K562 (cell line): ENCODE data around the gene CCR9. TPM values are rescaled to one million over a fixed set of nuclear protein-coding genes. Genes with fewer than 3 reads are reported as not detected.

Experiments used
- ATAC-seq: fragments of 200-7000 bp; cut with Tn5 transposase; 3 replicates; pipeline ENCODE4 v1.9.1; 2020; ENCODE audit warnings: moderate library complexity
- BruUV-seq: library from RNA; stranded (reverse); fragments of 400-500 nt; replicated peaks from 2 replicates; lab custom pipeline; 2021; lab: Mats Ljungman, UMichigan
- CTCF ChIA-PET: fragments of 300-600 bp; formaldehyde crosslinking; extraction: SDS; loops from one replicate; lab custom pipeline; 2021; ENCODE audit warnings: low intra/inter-chr PET ratio; lab: Yijun Ruan, JAX
- POLR2A ChIA-PET: fragments of 300-600, 350-650 bp; sonication (Branson Sonifier 250); formaldehyde crosslinking; extraction: SDS; loops from one replicate; lab custom pipeline; 2021; ENCODE audit warnings: antibody characterized with exemption, inconsistent platforms; lab: Yijun Ruan, JAX
- DNase-seq, 4 experiments: peaks; one replicate each; pipeline versions ENCODE4 v3.0.0 to v3.0.0-alpha.2; 2011 to 2018; ENCODE audit warnings: low spot score in 3 of 4, mixed read lengths in 3 of 4; ENCODE audit errors: extremely low read depth in 1 of 4
- FAIRE-seq: peaks from 2 replicates; lab custom pipeline; 2011; peaks lifted over from hg19 to GRCh38; lab: Jason Lieb, UNC
- H2AFZ ChIP-seq: 2 replicates; pipeline ENCODE4 v1.6.0; 2011; ENCODE audit warnings: low read depth, low read length, control low read depth, inconsistent platforms
- H3K27ac ChIP-seq: fragments of 200-600 bp; 3 replicates; pipeline ENCODE4 v1.8.0; 2011; ENCODE audit warnings: low read depth, mild to moderate bottlenecking, control low read depth, inconsistent platforms, low read length, moderate library complexity, mixed read lengths; ENCODE audit errors: extremely low read depth
- H3K27me3 ChIP-seq, 2 experiments: fragments of 300-600 bp in 1 of 2; 2 replicates in 1 of 2; 3 replicates in 1 of 2; pipeline versions ENCODE4 v1.6.0 to v1.8.0; 2011; ENCODE audit warnings: inconsistent platforms in 2 of 2, low read length in 2 of 2, mild to moderate bottlenecking in 1 of 2, mixed read lengths in 1 of 2, moderate library complexity in 1 of 2; ENCODE audit not compliant: control insufficient read depth in 2 of 2, insufficient read depth in 2 of 2
- H3K36me3 ChIP-seq: fragments of 300-600 bp; 3 replicates; pipeline ENCODE4 v1.8.0; 2011; ENCODE audit warnings: mild to moderate bottlenecking, low read length, inconsistent platforms; ENCODE audit not compliant: control insufficient read depth, insufficient read depth
- H3K4me1 ChIP-seq, 2 experiments: fragments of 200-600 bp in 1 of 2; replicated peaks in 1 of 2; 2 replicates in 1 of 2; 3 replicates in 1 of 2; pipeline versions ENCODE4 v1.5.1 to v1.8.0; 2011; ENCODE audit warnings: inconsistent platforms in 2 of 2, low read length in 2 of 2, mild to moderate bottlenecking in 1 of 2, mixed read lengths in 1 of 2, moderate library complexity in 1 of 2; ENCODE audit not compliant: control insufficient read depth in 2 of 2, insufficient read depth in 2 of 2
- H3K4me2 ChIP-seq: 2 replicates; pipeline ENCODE4 v1.6.1; 2011; ENCODE audit warnings: low read length, control low read depth, inconsistent platforms, mixed read lengths; ENCODE audit not compliant: insufficient read depth
- H3K4me3 ChIP-seq: fragments of 200-600 bp; sonication (generic), shearing (Covaris generic); 2 replicates; pipeline ENCODE4 v1.5.1; 2016; ENCODE audit warnings: control low read depth, inconsistent platforms
- H3K79me2 ChIP-seq: fragments of 200-600 bp; 3 replicates; pipeline ENCODE4 v1.8.0; 2011; ENCODE audit warnings: low read length, inconsistent platforms; ENCODE audit not compliant: control insufficient read depth, insufficient read depth
- H3K9ac ChIP-seq, 2 experiments: 2 replicates each; pipeline versions ENCODE4 v1.6.0 to v1.6.1; 2011; ENCODE audit warnings: low read depth in 2 of 2, low read length in 2 of 2, control low read depth in 1 of 2, inconsistent platforms in 1 of 2, mild to moderate bottlenecking in 1 of 2, mixed read lengths in 1 of 2; ENCODE audit not compliant: insufficient read depth in 1 of 2
- H3K9me1 ChIP-seq: one replicate; pipeline ENCODE4 v1.6.0; 2011; ENCODE audit warnings: inconsistent platforms, mild to moderate bottlenecking, low read length, moderate library complexity; ENCODE audit not compliant: control insufficient read depth, insufficient read depth
- H3K9me3 ChIP-seq: replicated peaks from 2 replicates; pipeline ENCODE4 v1.5.1; 2011; ENCODE audit warnings: low read depth, low read length, inconsistent platforms; ENCODE audit not compliant: control insufficient read depth, insufficient read depth
- H4K20me1 ChIP-seq: replicated peaks from 2 replicates; pipeline ENCODE4 v1.6.1; 2011; ENCODE audit warnings: low read length, inconsistent platforms, mixed read lengths; ENCODE audit not compliant: control insufficient read depth, insufficient read depth
- ARNT ChIP-seq, 2 experiments: fragments of 450-650 bp; IDR thresholded peaks; 2 replicates each; pipeline ENCODE4 v1.6.1; 2016; ENCODE audit warnings: mild to moderate bottlenecking in 1 of 2
- CEBPZ ChIP-seq: fragments of 150-350 bp; IDR thresholded peaks from 2 replicates; pipeline ENCODE4 v1.6.1; 2014; ENCODE audit warnings: low read depth, mild to moderate bottlenecking, low read length, borderline replicate concordance
- CXXC5 ChIP-seq: fragments of 250-450 bp; sonication (Bioruptor Pico); IDR thresholded peaks from 2 replicates; pipeline ENCODE4 v1.8.0; 2022; ENCODE audit warnings: inconsistent platforms, mild to moderate bottlenecking, moderate library complexity
- ETV5 ChIP-seq: sonication (generic); formaldehyde crosslinking; IDR thresholded peaks from 2 replicates; pipeline ENCODE4 v1.4.0; 2020; ENCODE audit warnings: low read depth, mild to moderate bottlenecking, missing genetic modification reagents
- FOXP1 ChIP-seq: sonication (generic); formaldehyde crosslinking; IDR thresholded peaks from 2 replicates; pipeline ENCODE4 v1.8.0; 2022; ENCODE audit warnings: mild to moderate bottlenecking, missing genetic modification reagents
- MCM3 ChIP-seq: fragments of 450-650 bp; IDR thresholded peaks from 2 replicates; pipeline ENCODE4 v1.6.1; 2016
- MXI1 ChIP-seq: IDR thresholded peaks from 2 replicates; pipeline ENCODE4 v1.6.1; 2011; ENCODE audit warnings: low read depth, mild to moderate bottlenecking, improper control_type of control experiment, low read length
- NR2C1 ChIP-seq, 2 experiments: fragments of 450-650 bp; IDR thresholded peaks; 2 replicates each; pipeline ENCODE4 v1.6.1; 2017; ENCODE audit warnings: mild to moderate bottlenecking in 2 of 2, antibody characterized with exemption in 1 of 2, inconsistent platforms in 1 of 2, missing compliant biosample characterization in 1 of 2, missing genetic modification characterization in 1 of 2
- POLR2A ChIP-seq: fragments of 450-650 bp; conservative IDR thresholded peaks from 2 replicates; pipeline ENCODE4 v1.6.1; 2016
- POLR3A ChIP-seq: IDR thresholded peaks from 2 replicates; pipeline ENCODE4 v1.6.1; 2011; ENCODE audit warnings: borderline replicate concordance, mild to moderate bottlenecking, moderate library complexity; ENCODE audit not compliant: insufficient read length, insufficient read depth; ENCODE audit errors: extremely low read depth
- ZNF3 ChIP-seq: fragments of 250-450 bp; sonication (Bioruptor Pico); IDR thresholded peaks from 2 replicates; pipeline ENCODE4 v1.5.0; 2021; ENCODE audit warnings: mild to moderate bottlenecking, moderate library complexity
- ZNF592 ChIP-seq: fragments of 450-650 bp; IDR thresholded peaks from 2 replicates; pipeline ENCODE4 v1.6.1; 2017; ENCODE audit warnings: antibody characterized with exemption, mild to moderate bottlenecking
- WGBS: fragments of 100-300 bp; shearing (Covaris generic); methylation state at CpG from one replicate; pipeline ENCODE4 v1.1.6; 2016; ENCODE audit warnings: low coverage, mixed read lengths; ENCODE audit not compliant: insufficient coverage; ENCODE audit errors: missing lambda C conversion rate; 5-methylcytosine and 5-hydroxymethylcytosine counted together
- in situ Hi-C: fragments of 300-500 bp; cut with MboI; formaldehyde crosslinking; loops from 4 replicates; pipeline ENCODE4 v1.15.0; 2018; ENCODE audit warnings: inconsistent platforms, mixed read lengths
- intact Hi-C: fragments of 100-400 bp; cut with micrococcal nuclease; formaldehyde crosslinking; loops from 2 replicates; pipeline ENCODE4 v1.14.2; 2022
- polyA plus RNA-seq, 8 experiments: library from polyadenylated mRNA; depleted of rRNA in 4 of 8; stranded (reverse) in 5 of 8; unstranded in 3 of 8; fragments of >200 nt; fragmentation: Nextera tagmentation in 2 of 8; fragmentation: Illumina TruSeq in 1 of 8; extraction: Ambion mirVana in 2 of 8; extraction: Trizol in 1 of 8; gene quantifications; 2 replicates each; pipeline versions ENCODE4 v1.2.1 to v1.2.3, GENCODE V29; 2011 to 2014; ENCODE audit warnings: inconsistent platforms in 1 of 8, missing spikeins in 1 of 8
- total RNA-seq, 7 experiments: library from RNA; depleted of rRNA in 6 of 7; stranded (reverse); fragments of >200 nt in 6 of 7; fragmentation: Illumina TruSeq in 2 of 7; extraction: Trizol in 2 of 7; gene quantifications; 2 replicates each; pipeline versions ENCODE4 v1.2.1 to v1.2.3, GENCODE V29; 2011 to 2021; ENCODE audit warnings: low replicate concordance in 1 of 7
- TF ChIP-seq, protein P1 (sequence below): fragments of 250-450 bp; sonication (Bioruptor Pico); IDR thresholded peaks from 2 replicates; pipeline ENCODE4 v1.8.0; 2022; ENCODE audit warnings: inconsistent platforms, mild to moderate bottlenecking, moderate library complexity, borderline replicate concordance

CCR9 gene
- total and polyA plus RNA-seq, 9 of the 15 experiments (the other 6 are each of a cell fraction or from before 2014, with no cell fraction given), result not detected

GRCh38 chr3:45927881-45928280 is 41.5 kb downstream of the CCR9 start:
- Histone ChIP-seq H3K4me3 (no peak overlapping the region), H2AFZ (no peak overlapping the region), H3K9me1 (peaks cover 3% of the 10 kb centered on the region), H3K4me1 (no peaks in the 10 kb centered on the region), H3K9ac (no peak overlapping the region), H3K36me3 (peaks cover 83% of the 10 kb centered on the region), H3K79me2 (no peaks in the 10 kb centered on the region), H3K4me2 (no peak overlapping the region), H3K27me3 (no peaks in the 10 kb centered on the region), H4K20me1 (no peaks in the 10 kb centered on the region), H3K9me3 (no peaks in the 10 kb centered on the region), H3K27ac (no peak overlapping the region)
- DNase-seq (no peak), ATAC-seq (no peak), FAIRE-seq (no peak)
- no TSS peak for BruUV-seq
- POLR2A ChIA-PET, result no interaction called here
- intact Hi-C loops, result loop anchor here (10.0 kb wide), 1 partner anchor 263 kb away; no protein-coding TSS in a partner anchor
- TF ChIP-seq, protein P1, sequence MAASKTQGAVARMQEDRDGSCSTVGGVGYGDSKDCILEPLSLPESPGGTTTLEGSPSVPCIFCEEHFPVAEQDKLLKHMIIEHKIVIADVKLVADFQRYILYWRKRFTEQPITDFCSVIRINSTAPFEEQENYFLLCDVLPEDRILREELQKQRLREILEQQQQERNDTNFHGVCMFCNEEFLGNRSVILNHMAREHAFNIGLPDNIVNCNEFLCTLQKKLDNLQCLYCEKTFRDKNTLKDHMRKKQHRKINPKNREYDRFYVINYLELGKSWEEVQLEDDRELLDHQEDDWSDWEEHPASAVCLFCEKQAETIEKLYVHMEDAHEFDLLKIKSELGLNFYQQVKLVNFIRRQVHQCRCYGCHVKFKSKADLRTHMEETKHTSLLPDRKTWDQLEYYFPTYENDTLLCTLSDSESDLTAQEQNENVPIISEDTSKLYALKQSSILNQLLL (CRISPR knock-in tag), result no peak
- TF ChIP-seq ZNF3 (CRISPR knock-in tag) (no peak), CXXC5 (CRISPR knock-in tag) (no peak), ZNF592 (no peak), POLR2A (no peak), MXI1 (no peak), ARNT (IDR thresholded peaks at IDR 0.05) (no peak), MCM3 (no peak), NR2C1 (IDR thresholded peaks at IDR 0.05) (no peak), NR2C1 (tag; IDR thresholded peaks at IDR 0.05) (no peak), FOXP1 (CRISPR knock-in tag) (no peak), CEBPZ (no peak), ETV5 (CRISPR knock-in tag) (no peak), POLR3A (no peak)
- CTCF ChIA-PET, result interaction anchor here (1.4 kb wide), 1 partner anchor 417 kb away, joined by 9 read pairs; no protein-coding TSS in a partner anchor
- WGBS, result 95% methylated on average over 2 of the region's 2 CpGs
- in situ Hi-C loops, result loop anchor here (10.0 kb wide), 1 partner anchor 893 kb away; no protein-coding TSS in a partner anchor
